PC-3 (cell line): ENCODE measurements around the gene CXCL11.

Experiments
- EZH2phosphoT487 ChIP-seq: fragments of 300-600 bp; sonication (generic); IDR thresholded peaks from 2 replicates; pipeline ENCODE4 v1.6.1; 2018; ENCODE audit warnings: mild to moderate bottlenecking, antibody characterized with exemption, low read length, borderline replicate concordance
- TF ChIP-seq, protein P1 (sequence below): fragments of 300-600 bp; sonication (generic); conservative IDR thresholded peaks from 2 replicates; pipeline ENCODE4 v1.5.1; 2017; ENCODE audit warnings: antibody characterized with exemption, low read depth, mild to moderate bottlenecking, low read length

DNA sequence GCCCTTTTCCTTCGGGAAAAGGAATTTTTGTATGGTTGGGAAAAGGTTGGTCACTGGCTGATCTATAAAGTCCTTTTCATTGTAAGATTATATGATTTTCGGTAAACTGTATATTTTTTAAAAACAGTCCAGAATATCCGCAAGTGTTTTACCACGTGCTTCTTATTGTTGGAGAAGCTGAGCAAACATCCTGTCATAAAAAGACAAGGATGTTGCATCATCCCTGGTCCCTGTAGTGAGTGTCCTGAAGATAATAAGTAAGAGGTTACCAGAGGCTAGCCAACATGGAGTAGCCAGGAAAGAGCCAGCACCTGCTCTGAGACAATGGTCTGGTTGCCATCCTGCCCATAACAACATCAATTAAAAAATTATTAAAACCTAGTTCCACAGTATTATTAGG is 33.7 kb downstream of the CXCL11 start:
- TF ChIP-seq, protein P1, sequence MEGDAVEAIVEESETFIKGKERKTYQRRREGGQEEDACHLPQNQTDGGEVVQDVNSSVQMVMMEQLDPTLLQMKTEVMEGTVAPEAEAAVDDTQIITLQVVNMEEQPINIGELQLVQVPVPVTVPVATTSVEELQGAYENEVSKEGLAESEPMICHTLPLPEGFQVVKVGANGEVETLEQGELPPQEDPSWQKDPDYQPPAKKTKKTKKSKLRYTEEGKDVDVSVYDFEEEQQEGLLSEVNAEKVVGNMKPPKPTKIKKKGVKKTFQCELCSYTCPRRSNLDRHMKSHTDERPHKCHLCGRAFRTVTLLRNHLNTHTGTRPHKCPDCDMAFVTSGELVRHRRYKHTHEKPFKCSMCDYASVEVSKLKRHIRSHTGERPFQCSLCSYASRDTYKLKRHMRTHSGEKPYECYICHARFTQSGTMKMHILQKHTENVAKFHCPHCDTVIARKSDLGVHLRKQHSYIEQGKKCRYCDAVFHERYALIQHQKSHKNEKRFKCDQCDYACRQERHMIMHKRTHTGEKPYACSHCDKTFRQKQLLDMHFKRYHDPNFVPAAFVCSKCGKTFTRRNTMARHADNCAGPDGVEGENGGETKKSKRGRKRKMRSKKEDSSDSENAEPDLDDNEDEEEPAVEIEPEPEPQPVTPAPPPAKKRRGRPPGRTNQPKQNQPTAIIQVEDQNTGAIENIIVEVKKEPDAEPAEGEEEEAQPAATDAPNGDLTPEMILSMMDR = no peak
- no peak for TF ChIP-seq EZH2phosphoT487
